ENCODE data around the gene RHCG.
A peak's percentile ranks its signal among the peaks of the same experiment; 100 is the strongest.

RHCG gene

GRCh38 chr15:89442671-89443307 is 53.6 kb downstream of the RHCG start:
- DNase-seq, result no peak

- DNase-seq, result no peak
These were observed 54.2 kb downstream of the RHCG start for GRCh38 chr15:89442155-89442554.

GRCh38 chr15:89441295-89441812 is 55.0 kb downstream of the RHCG start:
- DNase-seq, result no peak

- no peak for DNase-seq
These were observed 56.6 kb downstream of the RHCG start for GRCh38 chr15:89439764-89440163.

- DNase-seq, result no peak
These were observed 59.6 kb downstream of the RHCG start for GRCh38 chr15:89436560-89437311.

- no peak for DNase-seq
These were observed 61.0 kb downstream of the RHCG start for GRCh38 chr15:89435362-89435761.

- no peak for DNase-seq
These were observed 62.7 kb downstream of the RHCG start for GRCh38 chr15:89433686-89434085.

GRCh38 chr15:89430530-89431341 is 65.6 kb downstream of the RHCG start:
- peak; percentile 76 to 93 for DNase-seq

- no peak for DNase-seq
These were observed 66.4 kb downstream of the RHCG start for GRCh38 chr15:89429986-89430385.

GRCh38 chr15:89429023-89429422 is 67.4 kb downstream of the RHCG start:
- no peak for DNase-seq

- no peak for DNase-seq
These were observed 68.1 kb downstream of the RHCG start for GRCh38 chr15:89428246-89428645.

GRCh38 chr15:89426500-89426899 is 69.9 kb downstream of the RHCG start:
- no peak for DNase-seq

- no peak for DNase-seq
These were observed 72.4 kb downstream of the RHCG start for GRCh38 chr15:89423981-89424380.

All from activated CD4-positive, alpha-beta T cell treated with anti-CD3 and anti-CD28 coated beads for 4 hours (primary cell).